A673 (cell line): ENCODE data around the gene STAP1. TPM values are rescaled to one million over a fixed set of nuclear protein-coding genes. Genes with fewer than 3 reads are reported as not detected.

Source experiments
- BruUV-seq: library from RNA; stranded (reverse); fragments of 400-500 nt; replicated peaks from 2 replicates; lab custom pipeline; 2021; lab: Mats Ljungman, UMichigan
- CTCF ChIA-PET: fragments of 300-600 bp; sonication (Branson Sonifier 250); formaldehyde crosslinking; loops from one replicate; lab custom pipeline; 2022; ENCODE audit warnings: antibody characterized with exemption; lab: Charles Lee
- POLR2A ChIA-PET: fragments of 300-600 bp; sonication (Branson Sonifier 250); formaldehyde crosslinking; loops from one replicate; lab custom pipeline; 2022; ENCODE audit warnings: antibody characterized with exemption; ENCODE audit not compliant: low non-redundant PET; lab: Charles Lee
- DNase-seq: peaks from one replicate; pipeline ENCODE4 v3.0.0-alpha.2; 2015; ENCODE audit warnings: low spot score
- H3K27ac ChIP-seq: fragments of 200-600 bp; sonication (generic); 2 replicates; pipeline ENCODE4 v1.5.1; 2016; ENCODE audit warnings: mixed run types, low read depth, mild to moderate bottlenecking, mixed read lengths, antibody characterized with exemption, low read length; ENCODE audit not compliant: poor library complexity, severe bottlenecking
- H3K27me3 ChIP-seq: fragments of 200-600 bp; sonication (generic); replicated peaks from 2 replicates; pipeline ENCODE4 v1.6.1; 2017; ENCODE audit warnings: mixed run types, low read depth, mild to moderate bottlenecking, mixed read lengths, antibody characterized with exemption, low read length; ENCODE audit not compliant: insufficient read depth, poor library complexity
- H3K36me3 ChIP-seq: fragments of 200-600 bp; sonication (generic); 2 replicates; pipeline ENCODE4 v1.6.1; 2016; ENCODE audit warnings: mixed run types, mild to moderate bottlenecking, mixed read lengths, antibody characterized with exemption, low read length; ENCODE audit not compliant: insufficient read depth, poor library complexity, severe bottlenecking
- H3K4me1 ChIP-seq: fragments of 200-600 bp; sonication (generic); 2 replicates; pipeline ENCODE4 v1.6.1; 2017; ENCODE audit warnings: mixed run types, mild to moderate bottlenecking, mixed read lengths, antibody characterized with exemption, low read length; ENCODE audit not compliant: insufficient read depth, poor library complexity, severe bottlenecking
- H3K4me3 ChIP-seq: fragments of 200-600 bp; sonication (generic); 2 replicates; pipeline ENCODE4 v1.5.1; 2016; ENCODE audit warnings: low read depth, mixed run types, mild to moderate bottlenecking, mixed read lengths, low read length; ENCODE audit not compliant: poor library complexity, severe bottlenecking
- H3K9me3 ChIP-seq: fragments of 200-600 bp; sonication (generic); 2 replicates; pipeline ENCODE4 v1.6.1; 2016; ENCODE audit warnings: mixed run types, low read depth, mild to moderate bottlenecking, mixed read lengths, antibody characterized with exemption, low read length; ENCODE audit not compliant: poor library complexity, severe bottlenecking
- CTCF ChIP-seq: fragments of 300-800, 200-600 bp; sonication (generic); conservative IDR thresholded peaks from 2 replicates; pipeline ENCODE4 v1.5.1; 2017; ENCODE audit warnings: low read depth, mild to moderate bottlenecking, antibody characterized with exemption, low read length, moderate library complexity, mixed read lengths
- EZH2 ChIP-seq: fragments of 200-600 bp; sonication (generic); IDR thresholded peaks from 2 replicates; pipeline ENCODE4 v1.6.1; 2017; ENCODE audit warnings: borderline replicate concordance, low read depth, mild to moderate bottlenecking, mixed read lengths, antibody characterized with exemption, low read length; ENCODE audit not compliant: poor library complexity, severe bottlenecking
- intact Hi-C: fragments of 100-400 bp; cut with micrococcal nuclease; formaldehyde crosslinking; loops from one replicate; pipeline ENCODE4 v1.10.0; 2022; ENCODE audit not compliant: unreplicated experiment
- total RNA-seq: library from RNA; stranded (reverse); gene quantifications from 2 replicates; pipeline ENCODE4 v1.2.3, GENCODE V29; 2021

The STAP1 gene
- total RNA-seq, 1 experiment from 2014 or later: not detected

GRCh38 chr4:67546004-67546356 lies 12.5 kb upstream of the STAP1 start:
- no peak overlapping the region for H3K27ac ChIP-seq
- no peaks in the 10 kb centered on the region for H3K4me1 ChIP-seq
- no peaks in the 10 kb centered on the region for H3K36me3 ChIP-seq
- ChIA-PET POLR2A (no interaction called here), CTCF (no interaction called here)
- intact Hi-C loops: loop anchor here (10.0 kb wide), 1 partner anchor 159 kb away; the partner anchor contains the start of gene UBA6
- no peak for TF ChIP-seq EZH2
- TF ChIP-seq CTCF: no peak
- no peak for DNase-seq
- H3K9me3 ChIP-seq: no peaks in the 10 kb centered on the region
- TSS peak; percentile 89 for BruUV-seq
- peak overlapping the region; percentile 66 for H3K4me3 ChIP-seq
- H3K27me3 ChIP-seq: no peaks in the 10 kb centered on the region

- Histone ChIP-seq H3K27ac (no peak overlapping the region), H3K36me3 (no peaks in the 10 kb centered on the region), H3K27me3 (no peaks in the 10 kb centered on the region), H3K4me1 (no peaks in the 10 kb centered on the region), H3K4me3 (no peak overlapping the region), H3K9me3 (no peaks in the 10 kb centered on the region)
- no TSS peak for BruUV-seq
- ChIA-PET CTCF (no interaction called here), POLR2A (no interaction called here)
- intact Hi-C loops: loop anchor here (10.0 kb wide), 1 partner anchor 158 kb away; the partner anchor contains the start of gene UBA6
- no peak for DNase-seq
- TF ChIP-seq CTCF: no peak
- TF ChIP-seq EZH2: no peak
Measured at GRCh38 chr4:67546971-67547370, 11.6 kb upstream of the STAP1 start.

GRCh38 chr4:67549123-67549522 lies 9.4 kb upstream of the STAP1 start:
- peak; percentile 12 for DNase-seq
- ChIA-PET POLR2A (no interaction called here), CTCF (no interaction called here)
- no peaks in the 10 kb centered on the region for H3K27me3 ChIP-seq
- H3K4me1 ChIP-seq: no peaks in the 10 kb centered on the region
- no peaks in the 10 kb centered on the region for H3K36me3 ChIP-seq
- no peak overlapping the region for H3K4me3 ChIP-seq
- TF ChIP-seq CTCF: peak; percentile 47
- TF ChIP-seq EZH2: no peak
- no TSS peak for BruUV-seq
- intact Hi-C loops: loop anchor here (10.0 kb wide), 1 partner anchor 156 kb away; the partner anchor contains the start of gene UBA6
- H3K9me3 ChIP-seq: no peaks in the 10 kb centered on the region
- no peak overlapping the region for H3K27ac ChIP-seq
